GM12864 (cell line): ENCODE measurements around the gene CPXM1.

Experiments used
- DNase-seq: peaks from one replicate; pipeline ENCODE4 v3.0.0-alpha.2; 2011; ENCODE audit warnings: low read depth
- H3K4me3 ChIP-seq: 2 replicates; pipeline ENCODE4 v1.5.1; 2011; ENCODE audit warnings: mild to moderate bottlenecking, low read depth, low read length, control low read depth
- CTCF ChIP-seq: IDR thresholded peaks from 2 replicates; pipeline ENCODE4 v1.5.1; 2011; ENCODE audit warnings: low read depth, mild to moderate bottlenecking, moderate library complexity, low read length, control low read depth, inconsistent platforms; ENCODE audit errors: missing control alignments

The CPXM1 gene

GRCh38 chr20:2806351-2806701, 5.9 kb upstream of the CPXM1 start:
- no peak overlapping the region for H3K4me3 ChIP-seq
- DNase-seq: no peak
- no peak for TF ChIP-seq CTCF

GRCh38 chr20:2805689-2806350, 5.4 kb upstream of the CPXM1 start:
- DNase-seq: no peak
- TF ChIP-seq CTCF: no peak
- no peak overlapping the region for H3K4me3 ChIP-seq

GRCh38 chr20:2804852-2805688, 4.6 kb upstream of the CPXM1 start:
- no peak overlapping the region for H3K4me3 ChIP-seq
- DNase-seq: no peak
- no peak for TF ChIP-seq CTCF

- no peak for DNase-seq
- no peak for TF ChIP-seq CTCF
- no peak overlapping the region for H3K4me3 ChIP-seq
Measured at GRCh38 chr20:2804041-2804828, 3.8 kb upstream of the CPXM1 start.

GRCh38 chr20:2801286-2801728, 880 bp upstream of the CPXM1 start:
- no peak overlapping the region for H3K4me3 ChIP-seq
- no peak for TF ChIP-seq CTCF
- no peak for DNase-seq

- no peak for DNase-seq
- H3K4me3 ChIP-seq: peak overlapping the region; percentile 43
- TF ChIP-seq CTCF: no peak
Measured at GRCh38 chr20:2799688-2800520, 523 bp downstream of the CPXM1 start.
